Esophagus muscularis mucosa (tissue), 4 donors: ENCODE data around the gene IGF2R. TPM values are rescaled to one million over a fixed set of nuclear protein-coding genes. Genes with fewer than 3 reads are reported as not detected.

Experiments used
- DNase-seq: peaks from one replicate; pipeline ENCODE4 v3.0.0-alpha.2; 2017; ENCODE audit errors: extremely low spot score
- H3K27ac ChIP-seq, 4 donors: fragments of 200-600 bp; sonication (generic); replicated peaks in 1 of 4; 1 replicate in 3 of 4; 2 replicates in 1 of 4; pipeline ENCODE4 v1.5.1; 2016 to 2019; ENCODE audit warnings: mild to moderate bottlenecking in 1 of 4
- H3K27me3 ChIP-seq, 4 donors: fragments of 200-600 bp; sonication (generic); one replicate each; pipeline versions ENCODE4 v1.5.1 to v1.6.0; 2016 to 2019
- H3K36me3 ChIP-seq, 4 donors: fragments of 200-600 bp; sonication (generic); one replicate each; pipeline ENCODE4 v1.5.1; 2016 to 2019
- H3K4me1 ChIP-seq, 4 donors: fragments of 200-600 bp; sonication (generic); one replicate each; pipeline ENCODE4 v1.5.1; 2016 to 2019
- H3K4me3 ChIP-seq, 4 donors: fragments of 200-600 bp; sonication (generic); 1 replicate in 2 of 4; 2 replicates in 2 of 4; pipeline ENCODE4 v1.5.1; 2016 to 2019; ENCODE audit warnings: mild to moderate bottlenecking in 4 of 4, moderate library complexity in 1 of 4
- H3K9me3 ChIP-seq, 4 donors: fragments of 200-600 bp; sonication (generic); 1 replicate in 3 of 4; 2 replicates in 1 of 4; pipeline ENCODE4 v1.5.1; 2016 to 2019
- EP300 ChIP-seq: sonication (generic); formaldehyde crosslinking; IDR thresholded peaks from one replicate; pipeline ENCODE4 v1.6.1; 2017; ENCODE audit warnings: antibody characterized with exemption
- POLR2A ChIP-seq: fragments of 450-650 bp; IDR thresholded peaks from one replicate; pipeline ENCODE4 v1.6.1; 2017; ENCODE audit warnings: antibody characterized with exemption, moderate library complexity, mild to moderate bottlenecking, low read depth
- POLR2AphosphoS5 ChIP-seq, 2 donors: sonication (generic); formaldehyde crosslinking; IDR thresholded peaks; one replicate each; pipeline ENCODE4 v1.6.1; 2017; ENCODE audit warnings: antibody characterized with exemption in 2 of 2
- WGBS: methylation state at CpG from one replicate; pipeline ENCODE4 v1.1.5; 2018; 5-methylcytosine and 5-hydroxymethylcytosine counted together
- intact Hi-C: fragments of 100-400 bp; cut with DNase I; formaldehyde crosslinking; loops from one replicate; pipeline ENCODE4 v1.15.1; 2023
- total RNA-seq, 4 donors: library from RNA; depleted of rRNA; stranded (reverse); fragments of >200 nt; gene quantifications; one replicate each; pipeline versions ENCODE4 v1.1.0 to v1.2.1, GENCODE V29; 2016
- TF ChIP-seq, protein P1 (sequence below), 3 experiments: fragments of 200-600 bp in 2 of 3; fragments of 450-650 bp in 1 of 3; sonication (generic) in 2 of 3; IDR thresholded peaks; one replicate each; pipeline ENCODE4 v1.5.1; 2017 to 2019; ENCODE audit warnings: antibody characterized with exemption in 3 of 3, mild to moderate bottlenecking in 2 of 3, moderate library complexity in 1 of 3

Gene IGF2R
- total RNA-seq, 4 donors from 2014 or later, result 43.6 to 75.3 (median 58.4) TPM

- intact Hi-C loops, result loop anchor here (10.0 kb wide), 1 partner anchor 178 kb away; the partner anchor contains the start of gene MRPL18
- H3K27ac ChIP-seq, result peak overlapping the region in 1 of 4 donors; percentile 37
- peaks cover 61 to 72% (median 64%) of the 10 kb centered on the region in 4 donors for H3K4me1 ChIP-seq
- H3K9me3 ChIP-seq, result no peaks in the 10 kb centered on the region
- H3K4me3 ChIP-seq, result no peak overlapping the region
- DNase-seq, result peak; percentile 66
- TF ChIP-seq POLR2A (no peak), EP300 (no peak), POLR2AphosphoS5 (IDR thresholded peaks at IDR 0.05) (no peak)
- TF ChIP-seq, protein P1, sequence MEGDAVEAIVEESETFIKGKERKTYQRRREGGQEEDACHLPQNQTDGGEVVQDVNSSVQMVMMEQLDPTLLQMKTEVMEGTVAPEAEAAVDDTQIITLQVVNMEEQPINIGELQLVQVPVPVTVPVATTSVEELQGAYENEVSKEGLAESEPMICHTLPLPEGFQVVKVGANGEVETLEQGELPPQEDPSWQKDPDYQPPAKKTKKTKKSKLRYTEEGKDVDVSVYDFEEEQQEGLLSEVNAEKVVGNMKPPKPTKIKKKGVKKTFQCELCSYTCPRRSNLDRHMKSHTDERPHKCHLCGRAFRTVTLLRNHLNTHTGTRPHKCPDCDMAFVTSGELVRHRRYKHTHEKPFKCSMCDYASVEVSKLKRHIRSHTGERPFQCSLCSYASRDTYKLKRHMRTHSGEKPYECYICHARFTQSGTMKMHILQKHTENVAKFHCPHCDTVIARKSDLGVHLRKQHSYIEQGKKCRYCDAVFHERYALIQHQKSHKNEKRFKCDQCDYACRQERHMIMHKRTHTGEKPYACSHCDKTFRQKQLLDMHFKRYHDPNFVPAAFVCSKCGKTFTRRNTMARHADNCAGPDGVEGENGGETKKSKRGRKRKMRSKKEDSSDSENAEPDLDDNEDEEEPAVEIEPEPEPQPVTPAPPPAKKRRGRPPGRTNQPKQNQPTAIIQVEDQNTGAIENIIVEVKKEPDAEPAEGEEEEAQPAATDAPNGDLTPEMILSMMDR (IDR thresholded peaks at IDR 0.05), result no peak
- no peaks in the 10 kb centered on the region for H3K27me3 ChIP-seq
- WGBS, result 74% methylated on average over 9 of the region's 9 CpGs
- H3K36me3 ChIP-seq, result no peaks in the 10 kb centered on the region
Observed at GRCh38 chr6:159972506-159973268, 3.8 kb downstream of the IGF2R start.

DNA sequence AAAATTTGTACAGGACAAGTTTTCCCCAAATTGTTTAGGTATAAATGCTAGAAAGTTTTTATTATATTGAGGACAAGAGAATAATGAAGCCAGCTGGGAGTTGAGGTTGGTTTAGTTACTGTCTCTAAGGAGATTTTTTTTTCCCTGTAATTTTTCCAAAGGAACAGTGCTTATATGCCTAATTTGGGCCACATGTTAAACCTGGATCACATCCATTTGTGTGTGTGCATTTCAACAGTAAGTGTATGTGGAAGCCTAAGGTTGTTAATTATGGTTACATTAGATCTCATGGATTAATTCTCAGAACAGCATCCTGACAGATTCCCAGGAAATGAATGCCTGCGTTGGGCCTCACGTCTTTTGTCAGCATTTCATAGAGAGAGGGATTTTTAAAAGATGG lies 4.5 kb downstream of the IGF2R start:
- no peaks in the 10 kb centered on the region for H3K36me3 ChIP-seq
- peak overlapping the region in 2 of 4 donors; percentile 18 to 37 for H3K27ac ChIP-seq
- TF ChIP-seq POLR2A (no peak), POLR2AphosphoS5 (IDR thresholded peaks at IDR 0.05) (no peak)
- DNase-seq, result peak; percentile 45
- H3K4me3 ChIP-seq, result no peak overlapping the region
- 20% methylated on average over 2 of the region's 2 CpGs for WGBS
- intact Hi-C loops, result loop anchor here (10.0 kb wide), 1 partner anchor 179 kb away; the partner anchor contains the start of gene MRPL18
- no peaks in the 10 kb centered on the region for H3K9me3 ChIP-seq
- H3K27me3 ChIP-seq, result no peaks in the 10 kb centered on the region
- peaks cover 63 to 73% (median 69%) of the 10 kb centered on the region in 4 donors for H3K4me1 ChIP-seq

GRCh38 chr6:159973951-159974350 lies 5.1 kb downstream of the IGF2R start:
- Histone ChIP-seq H3K9me3 (no peaks in the 10 kb centered on the region), H3K36me3 (no peaks in the 10 kb centered on the region), H3K4me3 (no peak overlapping the region), H3K4me1 (peaks cover 68 to 77% (median 74%) of the 10 kb centered on the region in 4 donors), H3K27me3 (no peaks in the 10 kb centered on the region), H3K27ac (peak overlapping the region in 2 of 4 donors; percentile 18 to 37)
- TF ChIP-seq POLR2AphosphoS5 (IDR thresholded peaks at IDR 0.05) (no peak), POLR2A (no peak), EP300 (no peak)
- TF ChIP-seq, protein P1 (IDR thresholded peaks at IDR 0.05), result no peak
- WGBS, result 77% methylated on average over 2 of the region's 2 CpGs
- DNase-seq, result peak; percentile 55
- intact Hi-C loops, result loop anchor here (10.0 kb wide), 1 partner anchor 179 kb away; the partner anchor contains the start of gene MRPL18

- Histone ChIP-seq H3K27ac (peak overlapping the region in 1 of 4 donors; percentile 37), H3K9me3 (no peaks in the 10 kb centered on the region), H3K36me3 (no peaks in the 10 kb centered on the region), H3K4me3 (no peak overlapping the region), H3K27me3 (no peaks in the 10 kb centered on the region), H3K4me1 (peaks cover 71 to 86% (median 79%) of the 10 kb centered on the region in 4 donors)
- intact Hi-C loops, result loop anchor here (10.0 kb wide), 1 partner anchor 180 kb away; the partner anchor contains the start of gene MRPL18
- DNase-seq, result peak; percentile 88
- TF ChIP-seq EP300 (no peak), POLR2AphosphoS5 (IDR thresholded peaks at IDR 0.05) (no peak), POLR2A (no peak)
- TF ChIP-seq, protein P1 (IDR thresholded peaks at IDR 0.05), result no peak
- WGBS, result 100% methylated on average over 7 of the region's 7 CpGs
Observed at GRCh38 chr6:159974932-159975331, 6.0 kb downstream of the IGF2R start.

DNA sequence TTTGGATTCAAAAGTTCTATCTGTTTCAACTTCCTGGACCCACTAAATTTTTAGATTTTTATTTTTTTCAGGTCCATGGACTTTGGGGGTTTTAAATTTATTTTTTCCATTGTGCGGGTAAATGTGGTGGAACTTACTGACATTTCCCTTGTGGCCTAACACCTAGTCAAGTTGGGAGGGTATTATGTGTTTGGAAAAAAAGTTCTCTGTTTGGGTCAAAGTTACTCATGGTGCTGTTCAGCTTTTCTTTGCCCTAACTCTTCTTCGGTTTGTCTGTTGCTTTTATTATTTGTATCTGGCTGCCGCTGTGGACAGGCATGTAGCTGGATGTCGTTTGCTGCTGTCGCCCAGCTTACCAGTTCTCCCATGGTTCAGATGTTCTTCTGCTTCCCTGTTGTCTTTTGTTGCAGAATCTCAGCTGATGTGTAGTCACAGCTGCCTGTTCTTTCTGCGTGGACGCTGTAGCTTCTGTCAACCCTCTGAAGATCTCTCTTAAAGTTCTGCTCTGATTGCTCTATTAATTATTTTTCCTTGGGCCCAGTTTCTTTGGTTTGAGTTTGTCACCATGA lies 7.9 kb downstream of the IGF2R start:
- H3K9me3 ChIP-seq, result no peaks in the 10 kb centered on the region
- H3K27ac ChIP-seq, result peak overlapping the region in 1 of 4 donors; percentile 7
- H3K4me1 ChIP-seq, result peaks cover 68 to 87% (median 78%) of the 10 kb centered on the region in 4 donors
- intact Hi-C loops, result loop anchor here (10.0 kb wide), 1 partner anchor 182 kb away; the partner anchor contains the start of gene MRPL18
- no peak for DNase-seq
- WGBS, result 89% methylated on average over 7 of the region's 7 CpGs
- no peak for TF ChIP-seq POLR2A
- TF ChIP-seq EP300, result no peak
- TF ChIP-seq, protein P1 (IDR thresholded peaks at IDR 0.05), result no peak
- TF ChIP-seq POLR2AphosphoS5 (IDR thresholded peaks at IDR 0.05), result no peak
- no peak overlapping the region for H3K4me3 ChIP-seq
- no peaks in the 10 kb centered on the region for H3K27me3 ChIP-seq
- no peaks in the 10 kb centered on the region for H3K36me3 ChIP-seq
